HG03175 (cell line): Measurements from ENCODE around the gene RAD52.
A peak's percentile ranks its signal among the peaks of the same experiment; 100 is the strongest.

ENCODE experiments used
- ATAC-seq: cut with Tn5 transposase; IDR thresholded peaks from one replicate; pipeline ENCODE4 v1.9.1; 2021; ENCODE audit warnings: mild to moderate bottlenecking, moderate library complexity; ENCODE audit not compliant: unreplicated experiment

The RAD52 gene

DNA sequence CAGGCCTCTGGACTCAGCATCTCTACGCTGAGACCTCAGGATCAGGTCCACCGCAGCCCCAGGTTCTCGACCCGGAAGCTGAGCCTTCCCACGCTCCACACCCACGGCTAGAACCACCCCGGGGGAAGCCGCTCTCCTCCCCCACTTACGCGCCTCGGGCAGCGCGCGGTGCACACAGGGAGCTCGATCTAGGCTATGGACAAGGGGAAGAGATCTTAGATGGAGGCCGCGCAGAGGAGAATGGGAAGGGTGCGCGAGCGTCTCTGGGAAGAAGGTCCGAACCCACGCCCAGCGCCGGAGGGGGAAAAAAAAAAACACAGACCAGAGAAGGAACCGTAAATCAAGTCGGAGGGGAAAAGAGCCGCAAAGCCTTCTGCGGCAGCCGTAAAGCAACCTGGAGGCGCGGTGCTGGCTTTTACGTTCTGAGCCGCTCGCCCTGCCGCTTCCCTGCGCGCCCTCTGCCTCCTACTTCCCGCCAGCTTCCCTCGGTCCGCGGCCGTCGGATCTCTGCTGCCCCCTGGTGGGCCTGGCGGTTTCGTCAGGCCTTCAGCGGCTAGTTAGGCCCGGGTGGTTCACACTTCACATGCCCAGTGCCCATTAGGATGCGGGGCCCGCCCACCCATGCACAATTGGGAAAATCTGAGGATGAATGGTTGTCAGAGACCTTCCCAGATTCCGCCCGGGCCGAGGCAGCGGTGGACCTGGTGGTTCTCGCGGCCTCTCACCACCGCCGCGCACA, at the start of gene RAD52:
RAD52 (minus strand) TSS at position 242 of the 739 bp plus-strand sequence. CDS start 16,636 bp downstream, outside the sequence.
- peak; percentile 77 for ATAC-seq

DNA sequence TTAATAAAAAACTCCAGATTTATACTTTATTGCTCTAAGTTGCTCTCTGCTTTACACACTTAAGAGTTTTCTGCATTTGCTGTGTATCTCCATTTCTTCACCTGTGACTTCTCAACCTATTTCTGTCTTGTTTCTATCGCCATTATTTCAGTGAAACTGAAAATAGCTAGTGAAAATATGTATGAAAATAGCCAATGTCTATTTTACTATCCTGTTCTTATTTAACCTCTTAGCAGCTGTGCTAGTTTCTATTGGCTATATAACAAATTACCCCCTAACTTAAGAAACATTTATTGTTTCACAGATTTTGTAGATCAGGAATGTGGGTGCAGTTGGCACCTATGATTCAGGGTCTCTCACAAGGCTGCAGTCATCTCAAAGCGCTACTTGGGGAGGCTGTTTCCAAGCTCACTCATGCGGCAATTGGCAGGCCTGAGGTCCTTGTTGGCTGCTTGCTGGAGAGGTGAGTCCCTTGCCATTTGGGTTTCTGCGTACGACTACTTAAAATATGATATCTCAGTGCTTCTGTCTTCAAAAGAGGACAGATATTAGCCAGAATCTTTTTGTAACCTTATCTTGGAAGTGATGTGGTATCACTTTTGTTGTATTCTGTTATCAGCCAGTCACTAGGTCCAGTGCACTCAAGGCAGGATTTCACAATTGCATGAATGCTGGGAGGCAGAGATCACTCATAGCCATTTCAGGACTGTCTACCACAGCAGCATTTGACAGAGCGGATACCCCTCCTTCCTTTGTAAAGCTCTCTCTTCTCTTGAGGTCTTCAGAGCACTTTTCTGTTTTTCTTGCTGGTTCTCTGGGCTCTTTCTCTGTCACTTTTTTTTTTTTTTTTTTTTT, 48.8 kb upstream of the RAD52 start:
- ATAC-seq: peak; percentile 65

- no peak for ATAC-seq
Measured at GRCh38 chr12:997505-997904, 48.0 kb upstream of the RAD52 start.

DNA sequence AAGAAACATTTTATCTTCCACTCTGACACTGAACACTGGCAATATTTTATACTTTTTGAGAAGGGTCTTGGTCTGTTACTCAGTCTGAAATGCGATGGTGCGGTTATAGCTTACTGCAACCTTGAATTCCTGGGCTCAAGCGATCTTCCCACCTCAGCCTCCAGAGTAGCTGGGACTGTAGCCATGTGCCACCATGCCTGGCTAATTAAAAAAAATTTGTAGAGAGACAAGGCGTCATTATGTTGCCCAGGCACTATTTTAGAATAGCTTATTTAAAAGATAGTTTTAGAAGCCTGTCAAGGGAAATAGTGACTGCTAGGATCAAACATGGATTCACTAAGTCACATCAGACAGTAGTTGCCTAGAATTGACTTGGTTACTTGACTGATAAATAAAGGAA, 47.4 kb upstream of the RAD52 start:
- no peak for ATAC-seq

DNA sequence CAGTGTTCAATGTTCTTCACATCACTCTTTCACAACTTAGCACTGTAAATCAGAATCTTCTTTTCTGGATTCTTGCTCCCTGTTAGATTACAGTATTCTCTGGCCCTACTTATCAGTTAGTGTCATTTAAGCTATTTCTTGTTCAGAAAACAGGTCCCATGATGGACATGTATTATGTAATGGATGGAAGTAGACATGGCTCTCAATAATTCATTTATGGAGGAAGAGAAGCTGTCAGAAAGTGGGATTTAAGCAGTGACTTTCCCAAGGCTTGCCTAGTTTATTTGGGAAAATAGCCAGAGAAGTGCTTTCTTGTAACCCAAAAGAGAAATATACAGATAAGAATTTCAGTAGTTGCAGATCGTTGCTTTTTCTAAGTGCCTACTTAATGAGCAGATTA, 43.2 kb upstream of the RAD52 start:
- no peak for ATAC-seq

DNA sequence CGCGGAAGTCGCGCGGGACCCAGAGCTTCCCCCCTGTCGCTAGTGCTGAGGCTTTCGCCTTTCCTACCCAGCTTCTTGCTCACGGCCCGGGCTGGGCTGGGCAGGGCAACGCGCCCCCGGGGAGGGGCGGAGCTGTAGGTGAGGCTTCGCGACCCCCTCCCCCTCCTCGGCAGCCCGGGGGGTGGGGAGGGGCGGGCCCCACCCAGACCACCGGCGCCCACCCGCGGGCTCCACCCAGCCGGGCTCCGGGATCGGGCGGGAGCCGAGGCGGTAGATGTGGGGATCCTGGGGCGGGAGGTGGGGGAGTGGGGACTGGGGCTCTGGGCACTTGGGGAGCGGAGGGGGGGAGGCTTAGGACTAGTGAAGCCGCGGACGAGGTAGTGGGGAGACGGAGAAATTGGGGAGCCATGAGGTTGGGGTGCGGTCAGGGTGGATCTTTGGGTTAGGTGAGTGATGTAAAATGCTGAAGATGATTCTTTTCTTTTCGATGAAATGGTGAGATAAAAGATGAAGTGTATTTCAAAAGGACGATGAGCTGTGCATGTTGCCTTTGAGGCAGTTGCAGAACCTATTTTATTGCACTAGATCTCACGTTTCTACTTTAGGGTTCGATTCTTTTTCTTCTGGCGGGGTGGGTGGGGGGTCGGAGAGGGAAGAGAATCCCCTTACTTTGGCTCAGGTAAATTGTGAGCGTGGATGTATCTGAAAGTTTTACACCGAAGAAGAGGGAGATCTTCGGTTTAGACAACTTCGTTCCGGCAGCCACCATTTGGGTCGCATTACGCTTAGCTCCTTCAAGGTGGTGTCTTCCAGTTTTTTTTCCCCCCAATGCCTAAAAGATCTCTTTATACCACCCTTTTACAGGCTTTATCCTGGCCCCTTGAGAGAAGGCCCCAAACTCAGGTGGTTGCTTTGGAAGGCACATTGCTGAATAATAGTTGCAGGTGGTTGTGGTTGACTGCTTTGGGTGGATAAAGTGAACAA, 42.1 kb upstream of the RAD52 start:
- ATAC-seq: peak; percentile 48

DNA sequence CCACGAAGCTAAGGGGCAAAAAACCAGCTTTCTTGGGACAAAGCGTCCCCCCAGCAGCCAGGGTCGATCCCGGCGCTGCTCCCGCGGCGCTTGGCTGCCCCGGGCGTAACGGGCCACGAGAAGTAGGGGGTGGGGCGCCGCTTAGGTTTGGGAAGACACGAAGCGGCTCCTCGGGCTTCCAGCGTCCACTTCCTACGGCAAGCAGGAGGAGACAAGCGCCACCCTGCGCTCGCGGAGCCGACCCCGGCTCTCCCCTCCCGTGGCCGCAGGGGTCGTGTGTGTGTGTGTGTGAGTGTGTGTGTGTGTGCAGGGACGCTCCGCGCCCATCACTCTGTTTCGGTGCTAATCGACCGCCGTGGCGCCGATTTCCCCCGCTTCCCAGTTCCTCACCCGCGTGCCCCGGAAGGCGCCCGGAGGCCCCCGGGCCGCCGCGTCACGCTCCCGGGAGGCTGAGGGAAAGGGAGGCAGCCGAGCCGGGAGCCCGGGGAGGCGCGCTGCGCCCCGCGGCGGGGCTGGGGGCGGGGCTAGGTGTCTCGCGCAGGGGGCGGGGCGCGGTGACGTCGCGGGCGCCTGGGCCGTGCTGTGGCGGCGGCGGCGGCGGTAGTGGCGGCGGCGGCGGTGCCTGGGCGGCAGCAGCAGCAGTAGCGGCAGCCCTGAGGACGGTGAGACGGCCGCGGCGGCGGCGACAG, 41.3 kb upstream of the RAD52 start, which contains the start of gene ERC1:
ERC1 (plus strand) TSS at position 563 of the 689 bp plus-strand sequence. CDS start 36,681 bp downstream, outside the sequence.
- peak; percentile 84 for ATAC-seq

- ATAC-seq: peak; percentile 11
Measured at GRCh38 chr12:989751-990660, 40.5 kb upstream of the RAD52 start.

DNA sequence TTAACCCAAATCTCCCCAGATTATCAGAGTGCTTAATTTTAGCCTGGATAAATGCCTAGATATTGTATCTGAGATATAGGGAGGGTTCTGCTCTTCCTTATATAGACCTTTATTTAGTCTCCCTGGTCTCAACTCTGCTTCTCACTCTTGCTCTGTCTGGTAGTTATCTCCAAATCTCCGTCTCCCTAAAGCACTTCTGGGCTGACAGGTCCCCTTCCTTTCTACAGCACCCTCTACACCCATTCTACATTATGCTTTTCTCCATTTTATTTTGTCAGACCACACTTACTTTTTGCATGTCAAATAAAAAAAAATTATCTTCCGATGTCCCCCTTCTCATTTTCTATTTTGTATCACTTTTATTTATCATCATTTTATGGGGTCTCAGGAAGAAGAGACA, 39.6 kb upstream of the RAD52 start:
- no peak for ATAC-seq

- no peak for ATAC-seq
Measured at GRCh38 chr12:988646-989045, 39.2 kb upstream of the RAD52 start.

DNA sequence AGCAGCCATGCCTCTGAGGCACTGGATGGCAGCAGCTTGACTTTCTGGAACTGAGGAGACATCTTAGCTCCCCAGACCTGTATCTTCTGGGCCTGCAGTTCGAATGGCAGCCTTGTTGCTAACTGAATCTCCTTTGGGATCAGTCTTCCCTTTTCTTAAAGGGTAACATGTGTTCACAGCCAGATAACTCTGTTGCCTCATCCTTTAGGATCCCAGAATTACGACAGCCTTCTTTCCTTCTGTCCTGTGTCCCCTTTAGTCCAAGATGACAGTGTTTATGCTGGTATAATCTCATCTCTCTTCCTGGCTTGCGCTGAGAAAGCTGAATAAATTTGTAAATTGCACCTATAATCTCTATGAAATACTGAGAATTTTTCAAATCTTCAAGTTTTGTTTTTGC, 32.5 kb upstream of the RAD52 start:
- ATAC-seq: no peak

DNA sequence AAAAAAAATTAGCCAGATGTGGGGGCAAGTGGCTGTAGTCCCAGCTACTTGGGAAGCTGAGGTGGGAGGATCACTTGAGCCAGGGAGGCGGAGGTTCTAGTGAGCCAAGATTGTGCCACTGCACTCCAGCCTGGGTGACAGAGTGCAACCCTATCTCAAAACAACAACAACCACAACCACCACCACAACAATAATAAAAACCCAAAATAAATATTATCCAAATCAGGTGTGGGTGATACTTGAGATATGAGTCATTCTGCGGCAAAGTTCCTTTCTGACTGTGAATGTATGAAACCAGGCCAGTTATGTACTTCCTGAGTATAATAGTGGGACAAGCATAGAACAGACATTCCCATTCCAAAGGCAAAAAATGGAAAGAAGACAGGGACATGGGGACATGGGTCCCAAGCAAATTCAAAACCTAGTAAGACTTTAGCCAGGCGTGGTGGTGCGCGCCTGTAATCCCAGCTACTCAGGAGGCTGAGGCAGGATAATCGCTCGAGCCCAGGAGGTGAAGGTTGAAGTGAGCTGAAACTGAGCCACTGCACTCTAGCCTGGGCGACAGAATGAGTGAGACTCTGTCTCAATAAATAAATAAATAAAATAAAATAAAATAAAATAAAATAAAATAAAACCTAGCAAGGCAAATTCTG, 31.8 kb upstream of the RAD52 start:
- ATAC-seq: peak; percentile 53

- ATAC-seq: no peak
Measured at GRCh38 chr12:979349-979748, 29.9 kb upstream of the RAD52 start.

DNA sequence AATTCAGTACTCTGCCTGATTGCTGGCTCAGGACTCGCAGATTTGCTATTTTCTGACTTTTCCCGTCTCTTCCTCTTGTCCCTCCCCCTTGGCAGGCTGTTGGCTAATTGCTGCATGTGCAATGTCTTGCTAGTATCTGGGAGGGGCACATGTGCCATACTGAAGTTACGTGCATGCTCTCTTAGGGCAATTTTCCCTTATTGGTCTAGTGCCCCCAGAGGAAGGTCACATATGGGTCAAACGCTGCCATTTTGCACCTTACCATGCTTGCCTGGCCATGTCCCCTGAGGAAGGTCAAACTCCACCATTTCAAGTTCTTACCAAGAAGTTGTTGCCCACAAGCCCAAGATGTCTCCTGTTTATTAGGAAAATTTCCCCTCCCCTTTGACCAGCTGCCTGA, 27.7 kb upstream of the RAD52 start:
- no peak for ATAC-seq

DNA sequence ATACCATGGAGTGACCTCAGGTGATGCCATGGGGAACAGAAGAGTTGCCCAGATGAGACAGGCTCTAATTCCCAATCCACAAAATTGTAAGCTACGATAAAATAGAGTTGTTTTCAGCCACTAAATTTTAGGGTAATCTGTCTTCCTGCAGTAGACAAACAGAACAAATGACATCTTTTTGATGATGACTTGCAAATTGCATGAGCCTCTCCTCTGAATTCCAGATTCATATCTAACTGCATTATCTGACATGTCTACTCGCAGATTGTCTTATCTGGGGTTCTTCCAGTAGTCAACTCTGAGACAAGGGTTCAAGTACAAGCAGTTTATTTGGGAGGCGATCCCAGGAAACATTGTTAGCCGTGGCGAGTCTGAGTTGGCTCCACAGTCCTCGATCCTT, 27.1 kb upstream of the RAD52 start:
- ATAC-seq: no peak

DNA sequence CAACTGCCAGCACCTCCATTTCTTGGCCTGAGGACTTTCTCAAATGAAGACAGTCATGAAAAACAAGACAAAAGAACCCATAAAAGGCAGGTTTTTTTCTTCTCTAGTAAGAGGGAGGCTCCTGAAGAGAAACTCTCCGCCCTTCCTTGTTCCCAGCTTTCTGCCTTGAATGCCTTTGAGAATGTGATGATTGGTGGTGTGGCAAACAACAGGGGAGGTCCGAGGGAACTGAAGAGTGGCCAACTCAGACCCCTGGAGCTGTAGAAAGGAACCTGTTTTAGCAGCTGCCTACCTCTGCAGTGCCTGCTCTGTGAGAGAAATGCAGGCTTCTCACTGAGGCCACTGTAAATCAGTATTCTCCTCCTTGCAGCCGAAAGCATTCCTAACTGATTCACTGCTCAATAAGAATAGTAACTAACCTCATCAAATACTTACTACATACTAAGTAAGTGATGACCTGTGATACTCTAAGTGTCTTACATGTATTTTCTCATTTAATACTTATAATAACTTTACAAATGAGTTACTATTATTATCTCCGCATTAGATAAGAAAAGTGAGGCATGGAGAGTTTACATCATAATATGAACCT, 24.9 kb upstream of the RAD52 start:
- ATAC-seq: no peak

DNA sequence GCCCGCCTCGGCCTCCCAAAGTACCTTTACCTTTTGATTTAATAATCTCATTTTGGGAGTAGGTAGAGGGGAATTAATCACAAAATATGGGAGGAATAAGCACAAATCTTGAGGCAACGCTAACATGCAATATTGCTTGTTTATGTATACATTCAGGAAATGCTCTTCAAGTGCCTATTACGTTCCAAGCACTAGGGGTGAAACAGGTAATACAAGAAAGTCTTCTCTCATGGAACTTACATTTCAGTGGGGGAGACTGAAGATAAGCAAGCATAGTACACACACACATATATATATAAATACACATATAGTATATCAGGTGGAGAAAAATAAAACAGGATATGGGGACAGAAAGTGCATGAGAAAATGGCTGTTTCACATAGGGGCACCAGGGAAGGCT, 22.5 kb upstream of the RAD52 start:
- ATAC-seq: no peak

DNA sequence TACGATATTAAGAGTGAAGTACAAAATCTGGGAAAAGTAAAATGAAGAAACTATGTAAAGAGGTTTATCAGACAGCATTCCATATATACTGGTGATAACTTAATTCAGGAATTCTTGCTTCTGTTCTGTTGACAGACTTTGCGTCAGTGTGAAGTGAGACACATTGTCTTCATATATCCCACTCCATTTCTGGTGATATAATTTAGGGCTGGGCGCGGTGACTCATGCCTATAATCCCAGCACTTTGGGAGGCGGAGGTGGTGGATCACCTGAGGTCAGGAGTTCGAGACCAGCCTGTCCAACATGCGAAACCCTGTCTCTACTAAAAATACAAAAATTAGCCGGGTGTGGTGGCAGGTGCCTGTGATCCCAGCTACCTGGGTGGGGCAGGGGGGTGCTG, 20.3 kb upstream of the RAD52 start:
- no peak for ATAC-seq
